A549 (cell line): Measurements from ENCODE around the gene JUP. TPM values are rescaled to one million over a fixed set of nuclear protein-coding genes. Genes with fewer than 3 reads are reported as not detected.
A peak's percentile ranks its signal among the peaks of the same experiment; 100 is the strongest.

Experiments
- ATAC-seq, 2 experiments: fragments of 200-7000 bp in 1 of 2; fragments of >200 bp in 1 of 2; cut with Nextera tagmentation in 1 of 2; cut with Tn5 transposase in 1 of 2; 3 replicates each; pipeline versions ENCODE4 v1.8.0 to v1.9.1; 2018 to 2020; ENCODE audit warnings: mild to moderate bottlenecking in 1 of 2, moderate library complexity in 1 of 2
- CTCF ChIA-PET: fragments of 300-600 bp; sonication (Branson Sonifier 250); formaldehyde crosslinking; extraction: SDS; loops from one replicate; lab custom pipeline; 2021; ENCODE audit warnings: antibody characterized with exemption, inconsistent platforms; lab: Yijun Ruan, JAX
- POLR2A ChIA-PET: fragments of 350-600 bp; formaldehyde crosslinking; extraction: SDS; loops from one replicate; lab custom pipeline; 2021; ENCODE audit warnings: antibody characterized with exemption, inconsistent platforms; lab: Yijun Ruan, JAX
- DNase-seq, 2 experiments: peaks; one replicate each; pipeline versions ENCODE4 v3.0.0 to v3.0.0-alpha.2; 2011 to 2016; ENCODE audit warnings: low read depth in 1 of 2, low spot score in 1 of 2
- FAIRE-seq: peaks from 2 replicates; lab custom pipeline; 2011; peaks lifted over from hg19 to GRCh38; lab: Jason Lieb, UNC
- H3K27ac ChIP-seq, 2 experiments: fragments of >200 bp; sonication (Bioruptor Twin); formaldehyde crosslinking; 3 replicates each; pipeline ENCODE4 v1.5.1; 2016 to 2017
- H3K4me1 ChIP-seq: fragments of >200 bp; sonication (Bioruptor Twin); formaldehyde crosslinking; 3 replicates; pipeline ENCODE4 v1.6.1; 2016
- H3K4me2 ChIP-seq: fragments of >200 bp; sonication (Bioruptor Twin); formaldehyde crosslinking; 3 replicates; pipeline ENCODE4 v1.6.1; 2016
- H3K4me3 ChIP-seq: fragments of >200 bp; sonication (Bioruptor Twin); formaldehyde crosslinking; 3 replicates; pipeline ENCODE4 v1.5.1; 2016
- H3K9me3 ChIP-seq: fragments of >200 bp; sonication (Bioruptor Twin); formaldehyde crosslinking; 3 replicates; pipeline ENCODE4 v1.6.1; 2016
- BCL3 ChIP-seq: fragments of >200 bp; sonication (Bioruptor Twin); formaldehyde crosslinking; IDR thresholded peaks from 3 replicates; pipeline ENCODE4 v1.6.1; 2016
- CEBPB ChIP-seq, 2 experiments: fragments of >200 bp in 1 of 2; sonication (Bioruptor Twin) in 1 of 2; formaldehyde crosslinking in 1 of 2; IDR thresholded peaks; 2 replicates each; pipeline ENCODE4 v1.6.1; 2012 to 2016
- CHD2 ChIP-seq: fragments of 150-350 bp; IDR thresholded peaks from 2 replicates; pipeline ENCODE4 v1.6.1; 2014; ENCODE audit warnings: low read length; ENCODE audit not compliant: partially characterized antibody
- CTCF ChIP-seq: fragments of >200 bp; sonication (Bioruptor Twin); formaldehyde crosslinking; IDR thresholded peaks from 3 replicates; pipeline ENCODE4 v1.5.1; 2016
- E2F6 ChIP-seq: IDR thresholded peaks from 2 replicates; pipeline ENCODE4 v1.6.1; 2012; ENCODE audit warnings: low read depth, borderline replicate concordance
- FOSL2 ChIP-seq, 2 experiments: fragments of 450-650 bp in 1 of 2; fragments of >200 bp in 1 of 2; sonication (Bioruptor Twin) in 1 of 2; formaldehyde crosslinking; IDR thresholded peaks; 2 replicates each; pipeline versions ENCODE4 v1.5.0 to v1.6.1; 2016 to 2020; ENCODE audit warnings: mild to moderate bottlenecking in 1 of 2, moderate library complexity in 1 of 2
- FOXS1 ChIP-seq: fragments of 250-450 bp; sonication (Bioruptor Pico); IDR thresholded peaks from 2 replicates; pipeline ENCODE4 v1.5.0; 2020; ENCODE audit warnings: mild to moderate bottlenecking, moderate library complexity
- HMGXB4 ChIP-seq: fragments of 250-450 bp; sonication (Bioruptor Pico); IDR thresholded peaks from 2 replicates; pipeline ENCODE4 v1.5.0; 2021; ENCODE audit warnings: mild to moderate bottlenecking, moderate library complexity, borderline replicate concordance
- HOXA7 ChIP-seq: fragments of 250-450 bp; sonication (Bioruptor Pico); IDR thresholded peaks from 2 replicates; pipeline ENCODE4 v1.5.0; 2020; ENCODE audit warnings: mild to moderate bottlenecking, moderate library complexity
- HOXB13 ChIP-seq: fragments of 250-450 bp; sonication (Bioruptor Pico); IDR thresholded peaks from 2 replicates; pipeline ENCODE4 v1.5.0; 2020; ENCODE audit warnings: low read depth, mild to moderate bottlenecking, moderate library complexity
- HOXB5 ChIP-seq: fragments of 250-450 bp; sonication (Bioruptor Pico); IDR thresholded peaks from 2 replicates; pipeline ENCODE4 v1.5.0; 2020; ENCODE audit warnings: mild to moderate bottlenecking, moderate library complexity
- JUNB ChIP-seq: fragments of >200 bp; sonication (Bioruptor Twin); formaldehyde crosslinking; IDR thresholded peaks from 2 replicates; pipeline ENCODE4 v1.6.1; 2016
- MAFK ChIP-seq: fragments of 450-650 bp; IDR thresholded peaks from 2 replicates; pipeline ENCODE4 v1.6.1; 2014; ENCODE audit not compliant: partially characterized antibody
- MAX ChIP-seq: IDR thresholded peaks from 2 replicates; pipeline ENCODE4 v1.6.1; 2012
- MAZ ChIP-seq: fragments of 150-350 bp; IDR thresholded peaks from 2 replicates; pipeline ENCODE4 v1.6.1; 2014; ENCODE audit warnings: antibody characterized with exemption, low read depth, low read length, borderline replicate concordance
- NFE2L2 ChIP-seq: fragments of 150-350 bp; conservative IDR thresholded peaks from 2 replicates; pipeline ENCODE4 v1.6.1; 2014; ENCODE audit warnings: low read length
- NPAS2 ChIP-seq: fragments of 250-450 bp; sonication (Bioruptor Pico); IDR thresholded peaks from 2 replicates; pipeline ENCODE4 v1.8.0; 2022; ENCODE audit warnings: mild to moderate bottlenecking, moderate library complexity, borderline replicate concordance
- POLR2AphosphoS2 ChIP-seq: conservative IDR thresholded peaks from 2 replicates; pipeline ENCODE4 v1.6.1; 2012; ENCODE audit warnings: low read length, improper control_type of control experiment, inconsistent platforms
- RARB ChIP-seq: fragments of 250-450 bp; sonication (Bioruptor Pico); IDR thresholded peaks from 2 replicates; pipeline ENCODE4 v1.8.0; 2021; ENCODE audit warnings: mild to moderate bottlenecking, moderate library complexity
- RNF2 ChIP-seq: fragments of 200-600 bp; sonication (generic); IDR thresholded peaks from 2 replicates; pipeline ENCODE4 v1.6.1; 2016; ENCODE audit warnings: low read depth, mild to moderate bottlenecking, antibody characterized with exemption, moderate library complexity, borderline replicate concordance
- SMC3 ChIP-seq: fragments of >200 bp; sonication (Bioruptor Twin); formaldehyde crosslinking; IDR thresholded peaks from 3 replicates; pipeline ENCODE4 v1.6.1; 2018; ENCODE audit warnings: inconsistent platforms
- TFCP2L1 ChIP-seq: fragments of 250-450 bp; sonication (Bioruptor Pico); IDR thresholded peaks from 2 replicates; pipeline ENCODE4 v1.5.0; 2021; ENCODE audit warnings: mild to moderate bottlenecking
- ZSCAN20 ChIP-seq: fragments of 250-450 bp; sonication (Bioruptor Pico); IDR thresholded peaks from 2 replicates; pipeline ENCODE4 v1.8.0; 2022; ENCODE audit warnings: mild to moderate bottlenecking, moderate library complexity
- WGBS: methylation state at CpG from one replicate; pipeline ENCODE4 v1.1.6; 2017; ENCODE audit errors: missing lambda C conversion rate; 5-methylcytosine and 5-hydroxymethylcytosine counted together
- polyA plus RNA-seq, 4 experiments: library from polyadenylated mRNA; depleted of rRNA in 3 of 4; stranded (reverse); fragments of >200 nt; fragmentation: RNase III in 1 of 4; extraction: RNeasy Plus Mini Kit Qiagen cat#74134 plus additional on column Dnase treatment in 1 of 4; gene quantifications; 2 replicates in 3 of 4; 3 replicates in 1 of 4; pipeline ENCODE4 v1.2.3, GENCODE V29; 2011 to 2017

JUP gene
- polyA plus RNA-seq, 2 of the 4 experiments (the other 2 are of a cell fraction), result 54.8 to 107 TPM

GRCh38 chr17:41758601-41759000, 27.9 kb downstream of the JUP start (continued):
- no peak for TF ChIP-seq RNF2
- TF ChIP-seq NPAS2 (CRISPR knock-in tag), result no peak
- TF ChIP-seq CEBPB (IDR thresholded peaks at IDR 0.05), result no peak
- no peak for TF ChIP-seq HMGXB4 (CRISPR knock-in tag)
- no peak for TF ChIP-seq FOSL2 (IDR thresholded peaks at IDR 0.05)
- TF ChIP-seq FOSL2 (CRISPR knock-in tag; IDR thresholded peaks at IDR 0.05), result no peak
- no peak for TF ChIP-seq TFCP2L1 (CRISPR knock-in tag)

GRCh38 chr17:41754066-41754465, 32.4 kb downstream of the JUP start:
- Histone ChIP-seq H3K4me2 (no peak overlapping the region), H3K27ac (no peak overlapping the region), H3K4me3 (no peak overlapping the region), H3K9me3 (no peaks in the 10 kb centered on the region), H3K4me1 (no peaks in the 10 kb centered on the region)
- DNase-seq, result no peak
- CTCF ChIA-PET, result interaction anchor here (1.0 to 96.0 kb wide), 5 partner anchors 11 to 206 kb away, joined by 3 to 3262 read pairs (median 23); partner anchors contain the start of genes FKBP10, JUP and P3H4
- no peak for ATAC-seq
- no peak for TF ChIP-seq MAZ
- no peak for TF ChIP-seq ZSCAN20 (CRISPR knock-in tag)
- TF ChIP-seq MAFK, result no peak
- no peak for TF ChIP-seq E2F6
- TF ChIP-seq CHD2, result no peak
- no peak for TF ChIP-seq CTCF
- 78% methylated on average over 12 of the region's 12 CpGs for WGBS
- FAIRE-seq, result no peak
- POLR2A ChIA-PET, result interaction anchor here (0.8 kb wide), 1 partner anchor 31 kb away, joined by 5 read pairs; no protein-coding TSS in a partner anchor

GRCh38 chr17:41751288-41751687, 35.2 kb downstream of the JUP start:
- H3K4me2 ChIP-seq, result no peak overlapping the region
- CTCF ChIA-PET, result interaction anchor here (0.6 to 96.0 kb wide), 6 partner anchors 9 to 130 kb away, joined by 3 to 3262 read pairs (median 4); partner anchors contain the start of genes FKBP10, JUP and P3H4
- POLR2A ChIA-PET, result no interaction called here
- TF ChIP-seq POLR2AphosphoS2, result 0 out of 2 replicates have a peak, but pooled peaks have one; percentile 8
- no peak for TF ChIP-seq RNF2
- TF ChIP-seq, all 56 proteins: peak for 1
- no peak overlapping the region for H3K4me3 ChIP-seq
- ATAC-seq (no peak), FAIRE-seq (no peak), DNase-seq (no peak)
- H3K4me1 ChIP-seq, result no peaks in the 10 kb centered on the region
- WGBS, result 55% methylated on average over 3 of the region's 3 CpGs
- H3K9me3 ChIP-seq, result no peaks in the 10 kb centered on the region
- no peak overlapping the region for H3K27ac ChIP-seq

- Histone ChIP-seq H3K4me2 (no peak overlapping the region), H3K4me1 (no peaks in the 10 kb centered on the region), H3K9me3 (no peaks in the 10 kb centered on the region), H3K27ac (no peak overlapping the region), H3K4me3 (no peak overlapping the region)
- CTCF ChIA-PET, result interaction anchor here (1.0 to 96.0 kb wide), 5 partner anchors 9 to 37 kb away, joined by 3 to 3262 read pairs (median 5); partner anchors contain the start of genes FKBP10, JUP and P3H4
- FAIRE-seq (no peak), ATAC-seq (no peak), DNase-seq (no peak)
- POLR2A ChIA-PET, result interaction anchor here (1.2 kb wide), 1 partner anchor 16 kb away, joined by 3 read pairs; the partner anchor contains the start of gene HAP1
- 84% methylated on average over 4 of the region's 4 CpGs for WGBS
- TF ChIP-seq HOXB5 (CRISPR knock-in tag) (no peak), JUNB (no peak), NFE2L2 (no peak), MAX (no peak), SMC3 (no peak), CTCF (no peak), RARB (CRISPR knock-in tag) (no peak), FOXS1 (CRISPR knock-in tag) (no peak), HOXA7 (CRISPR knock-in tag) (no peak), HOXB13 (CRISPR knock-in tag) (no peak), BCL3 (no peak)
Measured at GRCh38 chr17:41750862-41751261, 35.6 kb downstream of the JUP start.
